ENCODE results near the gene PCDHB4.

DNA sequence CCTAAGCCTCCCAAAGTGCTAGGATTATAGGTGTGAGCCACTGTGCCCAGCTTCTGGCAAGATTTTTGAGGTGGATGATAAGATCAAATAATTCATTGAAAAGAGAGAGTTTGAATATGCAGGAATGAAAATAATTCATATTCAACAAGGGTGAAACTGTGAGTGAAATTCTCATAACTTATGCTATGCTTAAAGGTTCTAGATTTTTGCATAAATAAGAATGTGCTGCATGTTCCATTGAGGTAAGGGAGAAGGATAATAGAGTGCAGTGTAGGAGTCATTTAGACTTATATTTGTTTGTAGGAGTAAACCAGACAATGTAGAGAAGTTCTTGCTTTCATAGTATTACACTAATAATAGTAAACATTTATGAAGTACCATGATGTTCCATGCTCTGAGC lies 39.4 kb upstream of the PCDHB4 start:
- TF ChIP-seq, protein P1, sequence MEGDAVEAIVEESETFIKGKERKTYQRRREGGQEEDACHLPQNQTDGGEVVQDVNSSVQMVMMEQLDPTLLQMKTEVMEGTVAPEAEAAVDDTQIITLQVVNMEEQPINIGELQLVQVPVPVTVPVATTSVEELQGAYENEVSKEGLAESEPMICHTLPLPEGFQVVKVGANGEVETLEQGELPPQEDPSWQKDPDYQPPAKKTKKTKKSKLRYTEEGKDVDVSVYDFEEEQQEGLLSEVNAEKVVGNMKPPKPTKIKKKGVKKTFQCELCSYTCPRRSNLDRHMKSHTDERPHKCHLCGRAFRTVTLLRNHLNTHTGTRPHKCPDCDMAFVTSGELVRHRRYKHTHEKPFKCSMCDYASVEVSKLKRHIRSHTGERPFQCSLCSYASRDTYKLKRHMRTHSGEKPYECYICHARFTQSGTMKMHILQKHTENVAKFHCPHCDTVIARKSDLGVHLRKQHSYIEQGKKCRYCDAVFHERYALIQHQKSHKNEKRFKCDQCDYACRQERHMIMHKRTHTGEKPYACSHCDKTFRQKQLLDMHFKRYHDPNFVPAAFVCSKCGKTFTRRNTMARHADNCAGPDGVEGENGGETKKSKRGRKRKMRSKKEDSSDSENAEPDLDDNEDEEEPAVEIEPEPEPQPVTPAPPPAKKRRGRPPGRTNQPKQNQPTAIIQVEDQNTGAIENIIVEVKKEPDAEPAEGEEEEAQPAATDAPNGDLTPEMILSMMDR (IDR thresholded peaks at IDR 0.05; ENCODE audit: low read length), result no peak
- no peak for TF ChIP-seq EZH2 (optimal IDR thresholded peaks at IDR 0.05; ENCODE audit: low read depth, low read length)
